ENCODE measurements around the gene LRRC7. TPM values are rescaled to one million over a fixed set of nuclear protein-coding genes. Genes with fewer than 3 reads are reported as not detected.
A peak's percentile ranks its signal among the peaks of the same experiment; 100 is the strongest.

The LRRC7 gene
- total and polyA plus RNA-seq, 2 experiments from 2014 or later: 1.2 TPM; not detected in 1

GRCh38 chr1:70169018-70169839 is 601.5 kb downstream of the LRRC7 start:
- DNase-seq (ENCODE audit: low spot score) (no peak), ATAC-seq (no peak)
- Histone ChIP-seq H3K4me2 (no peak overlapping the region), H3K4me1 (ENCODE audit: insufficient read depth) (no peaks in the 10 kb centered on the region), H3K27me3 (ENCODE audit: insufficient read depth) (no peaks in the 10 kb centered on the region), H3K36me3 (ENCODE audit: insufficient read depth) (no peaks in the 10 kb centered on the region), H3K9me2 (ENCODE audit: insufficient read depth) (no peaks in the 10 kb centered on the region), H3F3A (replicated peaks; ENCODE audit: low read depth) (no peaks in the 10 kb centered on the region), H3K79me2 (replicated peaks; ENCODE audit: insufficient read depth) (no peaks in the 10 kb centered on the region), H4K20me1 (replicated peaks; ENCODE audit: insufficient read depth) (no peaks in the 10 kb centered on the region; the same call in 1 of the 2 replicates), H3K4me3 (no peak overlapping the region), H3K27ac (ENCODE audit: low read depth) (no peak overlapping the region), H2AFZ (no peak overlapping the region)
- Mint-ChIP-seq H3K9me3 (no peaks in the 10 kb centered on the region), H3K27me3 (ENCODE audit: insufficient read depth, low read depth, poor library complexity) (no peaks in the 10 kb centered on the region), H3K36me3 (ENCODE audit: low read depth) (no peaks in the 10 kb centered on the region), H3K4me3 (no peak overlapping the region), H3K27ac (peak overlapping the region; percentile 41), H3K4me1 (peaks cover 4% of the 10 kb centered on the region; the same call in 2 of the 3 replicates)
- TF ChIP-seq EZH2 (IDR thresholded peaks at IDR 0.05; ENCODE audit: low read depth, unreplicated experiment) (no peak), POLR2AphosphoS5 (IDR thresholded peaks at IDR 0.05; ENCODE audit: low read depth) (no peak), ETS1 (IDR thresholded peaks at IDR 0.05) (no peak), EZH2phosphoT487 (IDR thresholded peaks at IDR 0.05; ENCODE audit: unreplicated experiment) (no peak), JUNB (IDR thresholded peaks at IDR 0.05; ENCODE audit: unreplicated experiment) (no peak), ZNF114 (CRISPR knock-in tag; IDR thresholded peaks at IDR 0.05) (no peak), CTCF (conservative IDR thresholded peaks at IDR 0.05; ENCODE audit: low read depth in 2 of 2) (no peak), CREB1 (CRISPR knock-in tag; IDR thresholded peaks at IDR 0.05; ENCODE audit: low read depth) (no peak), ZNF462 (CRISPR knock-in tag; IDR thresholded peaks at IDR 0.05) (no peak), REST (IDR thresholded peaks at IDR 0.05; ENCODE audit: unreplicated experiment) (no peak), NANOG (IDR thresholded peaks at IDR 0.05; ENCODE audit: borderline replicate concordance) (no peak)
